GM21619 (cell line): Measurements from ENCODE around the gene KIFC3.
"Not testable (repeated sequence)": the region's sequence is repeated elsewhere in the genome, so short reads cannot be mapped to it uniquely, and the experiment has no call there.

Experiments
- ATAC-seq: cut with Tn5 transposase; IDR thresholded peaks from one replicate; pipeline ENCODE4 v1.9.1; 2021; ENCODE audit not compliant: unreplicated experiment

KIFC3 gene

GRCh38 chr16:57804111-57804837 lies 2.0 kb upstream of the KIFC3 start:
- no peak for ATAC-seq

DNA sequence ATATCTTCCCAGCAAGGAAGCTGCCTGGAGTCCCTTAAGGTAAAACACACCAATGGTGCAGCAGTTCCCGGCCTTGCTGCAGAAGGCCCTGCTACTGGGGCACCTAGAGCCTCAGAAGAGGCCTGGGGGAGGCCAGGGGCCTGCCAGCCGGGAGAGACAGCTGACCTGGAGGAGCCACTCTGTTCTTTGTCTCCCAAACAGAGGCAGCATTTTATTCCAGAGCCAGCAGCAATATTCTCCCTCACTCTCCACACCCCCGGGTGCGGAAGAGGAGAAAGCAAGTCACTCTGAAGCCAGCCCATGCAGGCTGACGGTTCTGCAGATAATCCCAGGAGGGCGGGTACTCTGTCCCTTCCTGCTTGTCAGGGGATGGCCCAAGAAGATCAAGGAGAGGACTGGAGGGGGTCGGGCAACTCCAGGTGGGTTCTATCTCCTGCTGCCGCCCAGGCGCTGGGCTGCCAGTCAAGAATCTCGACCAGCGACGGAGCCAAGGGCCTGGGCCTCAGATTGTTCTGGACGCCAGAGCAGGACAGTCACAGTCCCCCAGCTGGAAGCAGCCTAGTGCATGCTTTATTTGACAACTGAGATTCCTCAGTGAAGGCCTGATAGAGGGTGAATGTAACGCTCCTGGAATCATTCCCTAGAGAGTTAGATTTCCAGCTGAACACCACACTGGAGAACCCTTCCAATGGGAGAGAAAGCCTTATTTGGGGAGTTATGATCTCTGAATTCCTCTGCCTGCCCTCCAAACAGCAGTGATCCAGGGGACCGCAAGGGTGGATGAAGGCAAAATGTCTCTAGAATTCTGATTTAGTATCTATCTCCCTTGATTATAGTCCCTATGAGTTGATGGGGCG lies 1.1 kb upstream of the KIFC3 start:
- no peak for ATAC-seq

- ATAC-seq: peak; percentile 25
These were observed 416 bp downstream of the KIFC3 start for GRCh38 chr16:57801809-57802340.

DNA sequence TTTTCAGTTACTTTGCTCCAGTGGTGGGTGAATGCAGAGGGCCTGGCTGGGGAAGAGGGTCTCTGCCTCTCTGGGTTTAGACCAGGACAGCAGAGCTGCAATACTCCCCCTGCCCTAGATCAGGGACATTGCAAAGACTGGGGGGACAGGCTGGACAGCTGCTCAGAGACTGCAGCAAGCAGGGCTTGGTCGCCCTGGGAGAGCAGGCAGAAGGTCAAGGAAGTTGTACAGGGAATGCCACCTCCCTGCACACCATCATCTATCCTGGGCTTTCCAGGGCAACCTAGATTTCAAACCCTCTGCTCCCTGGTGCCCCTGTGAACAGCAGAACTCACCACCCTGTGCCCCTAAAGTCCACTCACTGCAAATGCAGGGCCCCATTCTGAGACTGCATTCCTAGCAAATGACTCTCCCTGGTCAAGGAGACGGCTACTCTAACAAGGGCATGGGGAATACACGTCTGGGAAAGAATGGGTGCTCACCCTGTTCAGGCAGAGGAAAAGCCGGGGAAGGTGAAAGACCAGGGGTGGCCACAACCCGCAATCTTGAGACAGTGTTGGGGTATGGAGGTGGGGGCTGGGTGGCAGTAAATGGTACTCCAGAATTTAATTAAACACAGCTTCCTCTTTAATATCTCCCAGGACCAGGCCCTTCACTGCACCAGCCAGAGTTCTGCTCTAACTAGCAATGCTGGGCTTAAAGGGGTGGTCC lies 1.0 kb downstream of the KIFC3 start:
- ATAC-seq: no peak

- no peak for ATAC-seq
These were observed 1.8 kb downstream of the KIFC3 start for GRCh38 chr16:57800200-57801097.

- ATAC-seq: no peak
These were observed 2.6 kb downstream of the KIFC3 start for GRCh38 chr16:57799600-57800199.

DNA sequence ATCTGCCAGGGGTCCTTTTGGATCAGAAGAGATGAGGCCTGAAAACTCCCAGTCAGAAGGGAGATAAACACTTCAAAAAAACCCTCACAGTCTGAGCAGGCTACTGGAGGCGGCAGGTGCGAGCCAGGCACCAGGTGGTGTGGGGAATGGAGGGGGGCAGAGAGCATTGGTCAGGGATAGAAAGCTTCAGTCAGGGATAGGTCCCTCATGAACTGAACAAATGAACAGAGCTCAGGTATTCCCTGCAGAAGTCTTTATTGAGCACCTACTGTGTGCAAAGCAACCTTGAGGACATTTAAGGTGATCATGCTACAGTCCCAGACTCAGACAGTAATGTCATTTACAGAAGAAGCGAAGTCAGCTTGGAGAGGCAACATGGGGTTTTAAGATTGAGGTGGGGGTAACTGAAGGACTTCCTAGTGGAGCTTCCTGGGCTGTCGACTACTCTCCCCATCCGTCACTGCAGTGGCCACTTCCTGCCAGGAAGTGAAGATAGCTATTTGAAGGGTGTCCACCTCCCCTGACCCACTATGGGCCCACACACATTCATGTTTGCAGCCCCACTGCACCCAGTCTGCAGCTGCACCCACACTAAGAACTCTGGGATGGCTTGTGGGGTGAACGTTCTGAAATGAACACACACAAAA lies 3.2 kb downstream of the KIFC3 start:
- no peak for ATAC-seq

GRCh38 chr16:57798267-57798810 lies 4.0 kb downstream of the KIFC3 start:
- ATAC-seq: no peak

DNA sequence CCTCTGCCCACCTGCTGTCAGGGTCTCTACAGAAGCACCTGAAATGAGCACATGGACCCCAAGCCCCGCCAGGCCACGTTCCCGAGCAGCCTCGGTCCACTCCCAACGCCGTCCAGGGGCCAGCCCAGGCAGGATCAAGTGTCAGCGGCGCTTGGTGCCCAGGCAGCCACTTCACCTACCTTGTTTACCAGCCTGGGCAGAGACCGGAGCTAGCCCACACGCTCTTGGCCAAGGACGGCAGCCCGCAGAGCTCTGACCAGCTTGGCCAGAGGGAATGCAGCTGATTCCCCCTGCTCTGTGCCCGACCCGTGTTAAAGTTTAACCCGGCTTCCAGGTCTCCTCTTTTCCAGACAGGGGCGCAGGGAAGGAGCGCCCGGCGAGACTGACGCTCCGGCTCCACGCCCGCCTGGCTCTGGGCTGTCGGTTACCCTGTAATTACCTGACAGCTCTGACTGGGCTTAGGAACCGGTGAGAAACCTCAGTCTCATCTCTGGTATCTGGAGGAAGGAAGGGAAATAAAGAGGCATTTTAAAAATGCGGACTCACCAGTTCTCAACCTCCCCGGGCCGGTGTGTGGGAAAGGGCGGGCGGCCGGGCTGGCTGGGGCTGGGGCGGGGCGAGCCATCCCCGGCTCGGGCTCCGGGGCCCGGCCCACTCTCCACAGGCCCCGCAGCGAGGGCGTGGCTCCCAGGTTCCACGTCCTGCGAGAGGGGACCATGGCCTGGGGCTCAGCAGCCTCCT lies 4.6 kb downstream of the KIFC3 start:
- ATAC-seq: no peak

- no peak for ATAC-seq
These were observed 5.1 kb downstream of the KIFC3 start for GRCh38 chr16:57797216-57797525.

- ATAC-seq: not testable (repeated sequence)
These were observed 6.3 kb downstream of the KIFC3 start for GRCh38 chr16:57796014-57796413.

- ATAC-seq: no peak
These were observed 6.8 kb downstream of the KIFC3 start for GRCh38 chr16:57795431-57795878.

DNA sequence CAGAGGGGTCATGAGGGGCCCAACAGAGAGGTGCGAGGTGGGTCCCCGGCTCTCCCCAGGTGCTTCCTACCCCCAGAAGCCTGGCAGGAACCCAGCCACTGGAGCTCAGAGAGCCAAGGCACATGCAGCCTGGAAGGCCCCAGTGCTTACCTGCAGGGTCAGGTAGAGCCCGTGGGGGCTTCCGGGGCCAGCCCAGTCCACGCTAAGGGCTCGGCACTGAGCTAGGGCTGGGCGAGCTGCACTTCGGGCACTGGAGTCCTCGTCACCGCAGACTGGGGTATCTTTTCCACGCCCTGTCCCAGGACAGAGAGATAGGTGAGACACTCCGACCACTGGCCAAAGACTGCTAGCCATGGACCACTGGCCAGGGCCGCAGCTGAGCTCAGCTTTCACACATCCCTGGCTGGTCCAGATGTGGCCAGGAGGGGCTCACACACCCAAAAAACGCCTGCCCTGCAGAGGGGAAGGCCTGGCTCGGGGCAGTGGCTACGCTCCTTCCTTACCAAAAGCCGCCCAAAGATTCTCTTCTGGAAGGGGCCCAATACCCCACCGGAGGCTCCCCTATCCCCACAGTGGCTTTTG lies 7.4 kb downstream of the KIFC3 start:
- no peak for ATAC-seq

DNA sequence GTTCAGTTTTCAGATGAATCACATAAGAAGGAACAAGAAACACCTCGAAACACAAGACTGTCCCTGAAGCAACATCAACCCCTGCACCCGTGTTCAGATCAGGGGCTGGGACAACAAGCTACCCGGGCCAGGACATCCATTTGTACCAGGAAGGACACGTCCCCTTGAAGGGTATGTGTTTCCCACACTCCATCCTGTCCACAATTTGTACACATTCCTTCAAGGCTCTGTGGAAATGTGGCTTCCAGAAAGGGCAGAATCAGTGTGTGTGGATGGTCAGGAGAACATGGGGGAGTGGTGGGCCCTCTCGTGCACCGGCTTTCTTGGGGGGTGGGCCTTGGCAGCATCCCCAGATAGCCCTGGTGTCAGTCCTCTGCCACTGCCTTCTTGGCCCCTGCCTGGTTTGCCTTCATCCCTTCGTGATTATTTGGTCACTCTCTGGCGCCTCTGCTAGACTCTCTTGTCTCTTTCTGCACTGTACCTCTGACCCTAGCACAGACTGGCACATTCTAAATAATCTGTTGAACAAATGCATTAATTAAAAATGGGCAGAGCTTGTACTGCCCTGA lies 10.3 kb downstream of the KIFC3 start:
- no peak for ATAC-seq

- no peak for ATAC-seq
These were observed 10.9 kb downstream of the KIFC3 start for GRCh38 chr16:57791195-57791892.

- no peak for ATAC-seq
These were observed 13.3 kb downstream of the KIFC3 start for GRCh38 chr16:57788951-57789350.

DNA sequence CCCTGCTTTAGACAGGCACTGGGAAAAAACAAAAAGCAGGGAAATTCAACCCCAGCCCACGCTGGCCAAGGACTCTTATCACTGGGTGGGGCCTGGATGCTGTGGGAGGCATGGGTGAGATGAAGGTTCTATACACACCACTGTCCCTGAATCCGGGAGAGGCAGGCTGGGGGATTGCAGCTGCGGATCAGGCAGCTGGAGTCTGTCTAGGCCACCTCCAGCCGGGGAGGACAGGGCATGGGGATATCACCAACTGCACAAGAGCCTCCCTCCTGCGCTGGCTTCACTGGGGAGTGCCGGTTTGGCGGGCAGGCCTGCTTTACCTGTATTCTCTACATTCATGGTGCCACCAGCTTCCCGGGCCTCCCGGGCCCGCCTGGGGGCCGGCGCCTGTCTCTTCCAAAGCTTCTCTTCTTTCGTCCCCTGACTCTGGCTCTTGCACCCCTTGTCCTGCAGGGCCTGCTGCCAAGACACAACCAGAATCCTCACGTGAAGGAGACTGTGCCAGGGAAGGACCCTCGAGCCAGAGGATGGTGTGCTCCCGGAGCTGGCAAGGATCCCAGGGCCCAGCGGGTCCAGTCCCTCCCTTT lies 13.9 kb downstream of the KIFC3 start:
- ATAC-seq: no peak
